ENCODE data around the gene RNPC3. TPM values are rescaled to one million over a fixed set of nuclear protein-coding genes. Genes with fewer than 3 reads are reported as not detected.
A peak's percentile ranks its signal among the peaks of the same experiment; 100 is the strongest.

Gene RNPC3, protein sequence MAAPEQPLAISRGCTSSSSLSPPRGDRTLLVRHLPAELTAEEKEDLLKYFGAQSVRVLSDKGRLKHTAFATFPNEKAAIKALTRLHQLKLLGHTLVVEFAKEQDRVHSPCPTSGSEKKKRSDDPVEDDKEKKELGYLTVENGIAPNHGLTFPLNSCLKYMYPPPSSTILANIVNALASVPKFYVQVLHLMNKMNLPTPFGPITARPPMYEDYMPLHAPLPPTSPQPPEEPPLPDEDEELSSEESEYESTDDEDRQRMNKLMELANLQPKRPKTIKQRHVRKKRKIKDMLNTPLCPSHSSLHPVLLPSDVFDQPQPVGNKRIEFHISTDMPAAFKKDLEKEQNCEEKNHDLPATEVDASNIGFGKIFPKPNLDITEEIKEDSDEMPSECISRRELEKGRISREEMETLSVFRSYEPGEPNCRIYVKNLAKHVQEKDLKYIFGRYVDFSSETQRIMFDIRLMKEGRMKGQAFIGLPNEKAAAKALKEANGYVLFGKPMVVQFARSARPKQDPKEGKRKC
- total RNA-seq, result 18.8 and 23.2 TPM in 2 replicates
- long read RNA-seq, partial matches to known transcripts, result 2 of 6 reads
- long read RNA-seq, other reads (novel, unspliced or antisense), result 3 of 6 reads

DNA sequence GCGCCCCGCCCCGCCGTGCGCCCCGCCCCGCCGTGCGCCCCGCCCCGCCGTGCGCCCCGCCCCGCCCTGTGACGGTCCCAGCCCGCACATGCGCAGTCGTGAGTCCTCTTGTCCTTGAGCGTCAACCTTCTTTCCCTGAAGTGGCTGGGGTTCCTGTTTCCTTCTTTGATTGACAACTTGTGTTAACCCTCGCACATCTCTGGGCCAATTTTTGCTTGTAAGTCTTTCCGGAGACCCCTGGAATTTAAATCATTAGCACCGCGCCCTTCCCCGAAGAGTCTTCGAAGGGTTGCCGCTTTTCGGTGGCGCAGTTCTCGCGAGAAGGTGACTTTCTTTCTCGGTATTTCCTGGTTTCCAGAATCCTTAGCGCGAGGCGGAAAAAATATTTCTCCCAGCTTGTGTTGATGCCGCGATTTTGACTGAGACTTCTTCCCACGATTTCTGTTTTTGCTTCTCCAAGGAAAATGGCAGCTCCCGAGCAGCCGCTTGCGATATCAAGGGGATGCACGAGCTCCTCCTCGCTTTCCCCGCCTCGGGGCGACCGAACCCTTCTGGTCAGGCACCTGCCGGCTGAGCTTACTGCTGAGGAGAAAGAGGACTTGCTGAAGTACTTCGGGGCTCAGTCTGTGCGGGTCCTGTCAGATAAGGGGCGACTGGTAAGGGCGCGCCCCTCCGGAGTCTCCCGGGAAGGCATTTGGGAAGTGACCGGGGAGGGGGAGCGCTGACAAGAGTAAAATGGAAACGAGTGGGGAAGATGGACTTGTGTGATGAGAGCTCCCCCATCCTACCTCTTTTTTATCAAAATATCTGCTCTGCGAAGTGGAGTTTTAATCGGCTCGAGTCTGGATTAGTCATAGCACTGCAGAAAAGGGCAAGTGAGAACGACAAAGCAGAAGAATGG lies at the start of gene RNPC3:
RNPC3 (plus strand) TSS at position 93 of the 901 bp plus-strand sequence; CDS start at position 465, 372 bp downstream.
- H3K9me3 Mint-ChIP-seq (ENCODE audit: unreplicated experiment), result peaks cover 4% of the 10 kb centered on the region
- H3K4me1 Mint-ChIP-seq (ENCODE audit: unreplicated experiment), result peaks cover 23% of the 10 kb centered on the region
- peak within 1 kb of the TSS; percentile 100 for H3K4me3 Mint-ChIP-seq (ENCODE audit: unreplicated experiment)
- H3K36me3 Mint-ChIP-seq (ENCODE audit: unreplicated experiment), result peaks cover 10% of the 10 kb centered on the region
- peak within 1 kb of the TSS; percentile 100 for H3K27ac Mint-ChIP-seq (ENCODE audit: unreplicated experiment)
- TF ChIP-seq, protein P1, sequence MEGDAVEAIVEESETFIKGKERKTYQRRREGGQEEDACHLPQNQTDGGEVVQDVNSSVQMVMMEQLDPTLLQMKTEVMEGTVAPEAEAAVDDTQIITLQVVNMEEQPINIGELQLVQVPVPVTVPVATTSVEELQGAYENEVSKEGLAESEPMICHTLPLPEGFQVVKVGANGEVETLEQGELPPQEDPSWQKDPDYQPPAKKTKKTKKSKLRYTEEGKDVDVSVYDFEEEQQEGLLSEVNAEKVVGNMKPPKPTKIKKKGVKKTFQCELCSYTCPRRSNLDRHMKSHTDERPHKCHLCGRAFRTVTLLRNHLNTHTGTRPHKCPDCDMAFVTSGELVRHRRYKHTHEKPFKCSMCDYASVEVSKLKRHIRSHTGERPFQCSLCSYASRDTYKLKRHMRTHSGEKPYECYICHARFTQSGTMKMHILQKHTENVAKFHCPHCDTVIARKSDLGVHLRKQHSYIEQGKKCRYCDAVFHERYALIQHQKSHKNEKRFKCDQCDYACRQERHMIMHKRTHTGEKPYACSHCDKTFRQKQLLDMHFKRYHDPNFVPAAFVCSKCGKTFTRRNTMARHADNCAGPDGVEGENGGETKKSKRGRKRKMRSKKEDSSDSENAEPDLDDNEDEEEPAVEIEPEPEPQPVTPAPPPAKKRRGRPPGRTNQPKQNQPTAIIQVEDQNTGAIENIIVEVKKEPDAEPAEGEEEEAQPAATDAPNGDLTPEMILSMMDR (IDR thresholded peaks at IDR 0.05), result peak; percentile 7
- H3K27me3 Mint-ChIP-seq (ENCODE audit: unreplicated experiment), result no peaks in the 10 kb centered on the region
- DNase-seq (ENCODE audit: extremely low spot score, unreplicated experiment), result peak; percentile 95

DNA sequence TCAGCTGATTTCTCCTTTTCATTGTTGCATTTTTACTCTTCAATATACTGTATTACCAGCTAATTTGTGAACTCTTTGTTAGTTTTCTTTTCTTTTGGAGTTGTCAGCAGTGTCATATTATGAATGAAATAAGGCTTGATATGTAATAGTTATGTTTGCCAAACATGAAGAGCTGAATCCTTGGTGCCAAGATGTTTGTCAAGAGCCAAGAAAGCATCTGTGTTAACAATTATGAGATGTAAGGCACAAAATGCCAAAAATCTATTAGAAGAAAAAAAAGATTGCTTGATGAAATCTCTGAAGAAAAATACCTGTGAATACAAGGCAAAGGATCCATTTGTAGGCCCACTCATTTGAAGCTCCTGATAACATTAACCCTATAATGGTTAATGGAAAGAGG lies 48.4 kb upstream of the RNPC3 start:
- no peak for DNase-seq (ENCODE audit: extremely low spot score, unreplicated experiment)
- TF ChIP-seq, protein P1 (IDR thresholded peaks at IDR 0.05), result no peak
- Mint-ChIP-seq H3K27me3 (ENCODE audit: unreplicated experiment) (no peaks in the 10 kb centered on the region), H3K36me3 (ENCODE audit: unreplicated experiment) (no peaks in the 10 kb centered on the region), H3K4me3 (ENCODE audit: unreplicated experiment) (no peak overlapping the region), H3K4me1 (ENCODE audit: unreplicated experiment) (no peaks in the 10 kb centered on the region), H3K9me3 (ENCODE audit: unreplicated experiment) (peaks cover 3% of the 10 kb centered on the region), H3K27ac (ENCODE audit: unreplicated experiment) (no peak overlapping the region)

DNA sequence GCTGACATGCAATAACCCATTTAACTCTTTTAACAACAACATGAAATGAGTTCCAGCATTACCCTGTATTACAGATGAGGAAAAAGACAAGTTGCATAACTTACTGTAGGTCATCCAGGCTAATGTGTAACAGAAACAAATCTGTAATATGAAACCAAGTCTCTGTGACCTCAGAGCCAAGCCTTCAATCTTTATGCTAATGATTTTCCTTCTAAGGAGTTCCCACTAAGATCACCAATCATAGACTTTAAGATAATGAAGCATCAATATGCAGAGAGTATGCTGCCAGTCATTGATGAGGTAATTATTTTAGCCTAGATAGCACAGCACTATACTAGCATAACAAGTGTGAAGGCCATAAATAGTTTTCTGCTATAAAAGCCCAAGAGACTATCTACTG lies 35.6 kb upstream of the RNPC3 start:
- peaks cover 5% of the 10 kb centered on the region for H3K4me1 Mint-ChIP-seq (ENCODE audit: unreplicated experiment)
- TF ChIP-seq, protein P1 (IDR thresholded peaks at IDR 0.05), result no peak
- peaks cover 2% of the 10 kb centered on the region for H3K9me3 Mint-ChIP-seq (ENCODE audit: unreplicated experiment)
- no peaks in the 10 kb centered on the region for H3K36me3 Mint-ChIP-seq (ENCODE audit: unreplicated experiment)
- H3K27me3 Mint-ChIP-seq (ENCODE audit: unreplicated experiment), result no peaks in the 10 kb centered on the region
- DNase-seq (ENCODE audit: extremely low spot score, unreplicated experiment), result no peak
- H3K4me3 Mint-ChIP-seq (ENCODE audit: unreplicated experiment), result no peak overlapping the region
- H3K27ac Mint-ChIP-seq (ENCODE audit: unreplicated experiment), result no peak overlapping the region

DNA sequence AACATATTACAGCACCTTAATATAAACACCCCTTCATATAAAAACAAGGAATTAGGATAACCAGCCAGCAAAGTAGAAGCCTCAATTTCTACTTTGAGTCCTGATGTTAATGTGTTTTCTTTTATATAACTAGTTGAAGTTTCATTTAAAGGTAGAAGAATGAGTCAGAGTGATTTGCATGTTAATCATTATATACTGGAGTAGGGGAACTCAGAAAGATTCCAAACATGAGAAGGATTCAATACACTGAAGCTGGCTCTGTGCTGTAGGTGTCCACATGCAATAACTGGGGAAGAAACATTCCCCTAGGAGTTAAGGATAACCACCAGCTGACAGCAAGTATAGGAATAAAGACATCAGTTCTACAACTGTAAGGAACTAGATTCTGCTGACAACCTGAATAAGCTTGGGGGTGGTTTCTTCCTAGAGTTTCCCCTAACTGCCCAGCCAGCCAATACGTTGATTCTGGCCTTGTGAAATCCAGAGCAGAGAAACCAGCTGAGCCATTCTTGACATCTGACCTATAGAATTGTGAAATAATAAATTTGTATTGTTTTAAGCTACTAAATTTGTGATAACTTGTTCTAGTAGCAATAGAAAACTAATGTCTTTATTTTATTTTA lies 33.4 kb upstream of the RNPC3 start:
- Mint-ChIP-seq H3K27ac (ENCODE audit: unreplicated experiment) (no peak overlapping the region), H3K36me3 (ENCODE audit: unreplicated experiment) (no peaks in the 10 kb centered on the region)

More for the DNA sequence above, 33.4 kb upstream of the RNPC3 start:
- peaks cover 26% of the 10 kb centered on the region for H3K4me1 Mint-ChIP-seq (ENCODE audit: unreplicated experiment)
- no peak overlapping the region for H3K4me3 Mint-ChIP-seq (ENCODE audit: unreplicated experiment)
- DNase-seq (ENCODE audit: extremely low spot score, unreplicated experiment), result no peak
- peaks cover 4% of the 10 kb centered on the region for H3K9me3 Mint-ChIP-seq (ENCODE audit: unreplicated experiment)
- no peaks in the 10 kb centered on the region for H3K27me3 Mint-ChIP-seq (ENCODE audit: unreplicated experiment)
- TF ChIP-seq, protein P1 (IDR thresholded peaks at IDR 0.05), result no peak
